ENCODE data around the gene TATDN2.

DNA sequence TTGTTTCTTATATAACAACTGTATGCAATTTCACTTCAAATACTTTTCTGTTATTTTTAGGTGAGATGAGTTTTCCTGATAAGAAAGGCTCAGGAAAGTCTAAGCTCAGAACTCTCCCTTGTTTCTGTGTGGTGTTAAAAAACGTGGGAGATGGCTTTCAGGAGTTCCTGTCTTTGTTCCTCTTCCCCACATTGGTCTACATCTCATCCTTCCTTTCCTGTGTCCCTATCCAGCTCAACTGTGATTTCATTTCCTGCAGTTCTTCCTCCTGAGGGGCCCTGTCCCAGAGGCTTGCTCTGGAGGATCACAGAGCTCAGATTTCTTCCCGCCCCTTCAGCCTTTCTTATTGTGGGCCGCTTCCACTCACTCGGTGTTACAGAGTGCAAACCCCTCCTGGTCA lies 61.5 kb downstream of the TATDN2 start:
- TF ChIP-seq CTCF (conservative IDR thresholded peaks at IDR 0.05) (no peak), ZFX (IDR thresholded peaks at IDR 0.05) (no peak)

Data from C4-2B (cell line).